ENCODE data around the gene EFS.

DNA sequence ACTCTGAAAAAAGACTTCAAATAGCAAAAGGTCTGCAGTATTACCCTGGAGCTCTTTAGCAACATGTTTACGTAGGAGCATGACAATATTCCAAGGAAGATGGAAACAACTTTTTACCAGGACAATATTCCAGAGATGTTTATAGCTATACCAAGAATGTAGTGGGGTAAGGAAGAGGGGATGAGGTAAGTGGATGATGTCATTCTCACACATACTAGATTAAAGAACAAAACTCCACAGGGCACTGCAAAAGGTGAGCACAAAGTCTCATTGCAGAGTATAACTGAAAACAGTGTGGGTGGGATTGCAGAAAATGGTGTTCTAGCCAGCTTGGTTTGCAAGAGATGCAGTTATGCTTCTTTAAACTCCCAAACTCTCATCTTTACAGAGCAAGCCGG lies 20.3 kb upstream of the EFS start:
- TF ChIP-seq, protein P1, sequence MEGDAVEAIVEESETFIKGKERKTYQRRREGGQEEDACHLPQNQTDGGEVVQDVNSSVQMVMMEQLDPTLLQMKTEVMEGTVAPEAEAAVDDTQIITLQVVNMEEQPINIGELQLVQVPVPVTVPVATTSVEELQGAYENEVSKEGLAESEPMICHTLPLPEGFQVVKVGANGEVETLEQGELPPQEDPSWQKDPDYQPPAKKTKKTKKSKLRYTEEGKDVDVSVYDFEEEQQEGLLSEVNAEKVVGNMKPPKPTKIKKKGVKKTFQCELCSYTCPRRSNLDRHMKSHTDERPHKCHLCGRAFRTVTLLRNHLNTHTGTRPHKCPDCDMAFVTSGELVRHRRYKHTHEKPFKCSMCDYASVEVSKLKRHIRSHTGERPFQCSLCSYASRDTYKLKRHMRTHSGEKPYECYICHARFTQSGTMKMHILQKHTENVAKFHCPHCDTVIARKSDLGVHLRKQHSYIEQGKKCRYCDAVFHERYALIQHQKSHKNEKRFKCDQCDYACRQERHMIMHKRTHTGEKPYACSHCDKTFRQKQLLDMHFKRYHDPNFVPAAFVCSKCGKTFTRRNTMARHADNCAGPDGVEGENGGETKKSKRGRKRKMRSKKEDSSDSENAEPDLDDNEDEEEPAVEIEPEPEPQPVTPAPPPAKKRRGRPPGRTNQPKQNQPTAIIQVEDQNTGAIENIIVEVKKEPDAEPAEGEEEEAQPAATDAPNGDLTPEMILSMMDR (IDR thresholded peaks at IDR 0.05; ENCODE audit: borderline replicate concordance, extremely low read depth, low read length, poor library complexity, severe bottlenecking) = no peak
- no peak for TF ChIP-seq EZH2 (IDR thresholded peaks at IDR 0.05; ENCODE audit: borderline replicate concordance, low read depth, low read length, severe bottlenecking)
